HG03060 (cell line): ENCODE data around the gene RNF212.

Source experiments
- ATAC-seq: cut with Tn5 transposase; IDR thresholded peaks from one replicate; pipeline ENCODE4 v1.9.1; 2021; ENCODE audit warnings: low read depth, moderate number of reproducible peaks; ENCODE audit not compliant: unreplicated experiment

Gene RNF212

DNA sequence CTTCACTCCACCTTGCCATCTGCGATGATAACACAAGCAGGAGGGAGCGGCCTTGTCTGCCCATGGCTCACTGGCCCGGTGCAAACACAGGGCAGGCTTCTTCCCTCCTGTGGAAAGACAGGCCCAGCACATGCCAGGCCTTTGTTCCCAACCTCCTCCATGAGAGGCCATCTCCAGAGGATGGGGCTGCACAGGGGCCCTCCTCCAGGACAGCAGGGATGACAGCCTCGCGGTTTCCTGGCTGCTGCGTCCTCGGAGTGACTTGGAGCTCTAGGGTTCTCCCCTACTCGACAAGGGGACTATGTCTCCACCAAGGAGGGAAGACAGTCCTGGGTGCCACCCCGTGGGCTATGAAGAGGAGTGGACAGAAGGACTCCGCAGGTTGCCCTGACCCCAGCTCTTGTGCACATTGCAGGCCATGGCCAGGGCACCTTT is 21.8 kb downstream of the RNF212 start:
- no peak for ATAC-seq

DNA sequence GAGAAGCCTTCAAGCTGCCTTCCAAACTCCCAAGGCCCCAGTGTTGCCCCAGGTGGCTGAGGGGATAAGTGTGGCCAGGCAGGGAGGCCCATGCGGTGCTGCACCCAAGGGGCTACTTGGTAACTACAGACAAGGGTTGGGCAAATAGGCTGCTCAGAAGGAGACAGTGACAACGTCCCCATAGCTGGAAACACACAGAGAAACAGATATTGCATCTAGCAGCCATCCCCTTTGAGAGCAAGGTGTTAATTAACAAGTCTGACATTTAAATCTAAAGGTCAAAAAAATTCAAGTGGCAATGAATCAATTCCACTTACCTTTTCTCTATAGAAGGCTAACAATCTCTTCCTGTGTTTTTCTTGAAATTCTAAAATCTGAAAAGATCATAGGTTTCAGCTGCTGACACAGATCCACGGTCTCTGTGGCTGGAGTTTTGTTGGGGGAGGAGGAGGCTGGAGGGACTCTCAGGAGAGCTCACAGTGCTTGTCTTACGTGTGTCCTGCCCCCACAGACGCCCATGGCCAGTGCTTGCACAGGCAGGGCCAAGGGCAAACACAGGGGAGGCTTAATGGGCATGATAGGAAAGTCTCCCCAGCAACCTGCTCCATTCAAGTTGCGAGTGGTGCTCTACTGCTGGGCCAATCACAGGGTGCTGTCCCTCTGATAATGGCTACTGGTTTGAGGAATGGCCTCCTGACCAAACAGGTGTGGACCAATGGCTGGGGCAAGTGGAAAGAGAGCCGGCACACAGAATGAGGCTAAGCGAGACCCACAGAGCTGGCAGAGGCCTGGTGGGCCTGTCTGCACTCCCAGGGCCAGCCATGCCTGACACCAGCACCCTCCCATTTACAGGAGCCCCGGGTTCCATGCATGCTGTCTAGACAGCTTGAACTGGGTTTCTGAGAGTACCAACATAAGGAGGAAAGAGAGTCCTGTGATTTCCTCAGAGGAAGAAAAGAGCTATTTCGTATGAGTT is 22.6 kb downstream of the RNF212 start:
- no peak for ATAC-seq

DNA sequence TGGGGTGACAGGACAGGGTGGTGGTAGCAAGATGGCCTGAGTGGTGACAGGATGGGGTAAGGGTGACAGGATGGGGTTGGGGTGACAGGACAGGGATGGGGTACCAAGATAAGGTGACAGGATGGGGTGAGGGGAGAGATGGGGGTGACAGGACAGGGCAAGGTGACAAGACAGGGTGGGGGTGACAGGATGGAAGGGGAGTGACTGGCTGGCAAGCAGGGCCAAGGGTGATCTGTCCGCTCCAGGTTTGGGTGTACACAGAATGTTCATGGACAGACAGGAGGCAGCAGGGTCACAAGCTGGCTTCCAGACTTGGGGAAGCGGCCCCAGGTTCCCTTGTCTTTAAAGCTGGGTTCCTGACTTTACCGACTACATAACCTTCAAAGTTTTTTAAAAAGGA is 23.3 kb downstream of the RNF212 start:
- ATAC-seq: no peak

DNA sequence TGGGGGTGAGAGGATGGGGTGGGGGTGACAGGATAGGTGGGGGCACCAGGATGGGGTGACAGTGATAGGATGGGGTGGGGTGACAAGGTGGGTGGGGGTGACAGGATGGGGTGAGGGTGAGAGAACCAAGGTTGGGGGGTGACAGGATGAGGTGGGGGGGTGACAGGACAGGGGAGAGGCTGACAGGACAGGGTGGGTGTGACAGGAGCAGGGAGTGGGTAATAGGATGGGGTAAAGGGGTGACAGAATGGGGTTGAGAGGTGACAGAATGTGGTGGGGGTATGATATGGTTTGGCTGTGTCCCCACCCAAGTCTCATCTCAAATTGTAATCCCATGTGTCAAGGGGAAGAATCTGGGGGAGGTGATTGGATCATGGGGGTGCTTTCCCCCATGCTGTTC is 26.0 kb downstream of the RNF212 start:
- ATAC-seq: no peak

DNA sequence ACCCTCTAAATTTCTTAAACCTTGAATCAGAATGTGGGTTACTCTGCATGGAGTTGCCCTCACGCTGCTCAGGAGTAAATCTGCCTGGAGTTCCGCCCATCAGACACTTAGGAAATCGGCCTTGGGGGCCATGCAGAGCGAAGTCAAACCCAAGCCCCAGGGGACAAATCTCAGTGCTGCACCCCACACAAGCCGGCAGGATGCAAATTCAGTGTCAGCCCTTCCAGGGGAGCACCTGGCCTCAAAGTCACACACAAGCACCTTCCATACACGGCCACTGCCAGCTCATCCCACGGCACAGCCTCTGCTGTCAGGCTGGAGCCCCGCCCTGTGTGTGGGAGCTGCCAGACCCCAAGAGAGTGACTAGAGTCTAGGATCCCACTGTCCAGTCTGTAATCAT is 27.4 kb downstream of the RNF212 start:
- no peak for ATAC-seq

DNA sequence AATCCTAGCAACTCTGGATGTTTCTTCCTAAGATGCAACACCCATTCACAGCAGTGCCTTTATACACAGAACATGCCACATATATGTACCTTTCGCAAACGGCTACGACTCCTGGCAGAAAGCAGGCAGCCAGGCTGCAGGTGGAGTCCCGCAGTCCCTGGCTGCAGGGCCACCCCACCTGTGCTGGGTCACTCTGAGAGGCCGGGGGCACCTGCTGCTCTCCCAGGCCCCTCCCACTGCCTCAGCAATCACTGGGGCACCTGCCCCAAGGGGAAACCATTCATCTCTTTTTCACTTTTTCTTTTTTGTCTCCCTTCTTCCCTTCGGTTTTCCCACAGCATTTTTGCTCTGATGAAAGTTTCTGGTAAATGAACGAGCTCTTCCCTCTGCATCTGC is 28.0 kb downstream of the RNF212 start:
- no peak for ATAC-seq

DNA sequence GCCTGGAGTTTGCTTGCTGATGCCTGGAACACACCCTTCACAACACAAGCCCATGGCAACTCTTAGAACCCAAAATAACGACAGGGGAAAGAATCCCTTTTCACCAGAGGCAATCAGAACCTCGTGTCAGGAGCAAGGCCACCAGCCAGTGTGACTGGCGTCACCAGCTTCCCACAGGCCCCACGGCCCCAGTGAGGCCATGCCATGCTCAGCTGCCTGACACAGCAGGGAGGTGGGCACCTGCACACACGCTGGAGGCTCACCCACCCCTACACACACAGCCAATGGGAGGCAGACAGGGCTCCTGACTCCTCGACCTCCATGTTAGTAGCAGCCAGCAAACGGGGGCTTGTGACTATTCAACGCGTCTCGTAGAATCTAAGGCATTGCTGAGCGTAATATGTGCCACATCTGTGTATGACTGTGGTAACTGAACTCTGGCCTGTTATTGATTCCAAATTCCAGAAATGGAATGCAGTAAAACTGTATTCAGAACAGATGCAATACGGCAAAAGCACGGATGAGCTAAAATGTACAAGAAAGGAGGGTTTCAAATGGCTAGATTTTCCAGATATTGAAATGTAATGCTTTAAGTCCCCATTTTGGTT is 28.5 kb downstream of the RNF212 start:
- no peak for ATAC-seq

DNA sequence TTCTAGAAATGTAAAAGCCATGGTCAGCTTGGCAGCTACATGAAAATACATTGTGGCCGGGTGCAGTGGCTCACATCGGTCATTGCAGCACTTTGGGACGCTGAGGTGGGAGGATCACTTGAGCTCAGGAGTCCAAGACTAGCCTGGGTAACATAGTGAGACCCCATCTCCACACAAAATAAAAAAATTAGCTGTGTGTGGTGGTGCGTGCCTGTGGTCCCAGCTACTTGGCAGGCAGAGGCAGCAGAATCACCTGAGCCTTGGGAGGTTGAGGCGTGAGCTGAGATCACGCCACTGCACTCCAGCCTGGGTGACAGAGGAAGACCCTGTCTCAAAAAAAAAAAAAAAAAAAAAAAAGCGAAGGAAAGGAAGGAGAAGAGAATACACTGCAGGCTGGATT is 29.0 kb downstream of the RNF212 start:
- ATAC-seq: no peak

DNA sequence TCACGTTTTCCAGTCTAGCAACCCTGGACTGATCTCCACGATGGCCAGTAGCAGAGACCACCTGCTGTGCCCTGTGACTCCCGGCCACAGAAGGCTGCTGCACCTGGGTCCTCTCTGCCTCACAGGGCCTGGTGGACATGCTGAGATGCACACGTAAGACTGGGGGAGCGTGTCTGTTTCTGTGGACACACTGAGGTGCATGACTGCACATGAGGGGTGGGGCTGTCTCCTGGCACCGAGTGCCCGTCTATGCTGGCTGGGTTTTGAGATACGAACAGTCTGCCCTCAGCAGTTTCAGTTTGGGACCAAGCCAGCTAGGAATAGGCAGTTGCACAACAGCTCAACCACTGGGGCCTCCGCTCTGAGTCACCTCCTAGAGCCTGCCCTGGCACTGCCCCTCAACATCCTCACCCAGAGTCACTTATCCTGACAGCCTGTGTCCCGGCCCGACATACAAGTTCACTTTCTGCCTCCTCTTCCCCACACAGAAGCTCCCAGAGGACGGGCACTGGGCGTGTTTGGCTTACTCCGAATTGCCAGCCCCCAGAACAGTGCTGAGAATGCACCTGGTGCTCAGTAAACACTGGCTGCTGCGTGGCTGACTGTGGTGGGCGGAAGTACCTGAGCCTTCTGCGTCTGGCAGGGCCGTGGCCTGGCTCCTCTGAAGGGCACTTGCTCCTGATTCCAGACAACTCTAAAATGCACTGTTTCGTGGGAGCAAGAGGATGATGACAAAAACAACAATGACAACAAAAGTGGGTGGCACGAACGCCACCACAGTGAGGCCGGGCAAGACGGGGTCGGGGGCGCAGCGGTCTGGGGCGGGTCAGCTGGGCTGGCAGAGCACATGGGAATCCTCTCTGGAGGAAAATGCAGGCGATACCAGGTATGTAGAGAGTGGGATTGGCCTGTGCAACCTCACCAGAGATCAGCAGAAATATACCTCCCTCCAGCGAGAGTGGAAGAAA is 30.9 kb downstream of the RNF212 start:
- no peak for ATAC-seq

DNA sequence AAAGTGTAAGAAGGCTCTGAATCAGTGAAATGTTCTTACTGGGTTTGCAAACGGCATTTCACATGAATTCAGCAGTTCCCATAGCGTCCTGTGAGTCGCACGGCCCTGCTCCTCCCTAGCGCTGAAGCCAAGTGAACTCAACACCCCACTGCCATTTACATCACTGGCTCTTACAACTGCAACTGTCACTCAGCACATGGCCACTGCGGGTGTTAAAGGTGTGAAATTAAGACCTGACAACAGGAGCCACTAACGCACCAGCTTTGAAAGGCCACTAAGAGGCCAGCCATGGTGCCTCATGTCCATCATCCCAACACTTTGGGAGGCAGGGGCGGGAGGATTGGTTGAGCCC is 31.7 kb downstream of the RNF212 start:
- ATAC-seq: no peak

DNA sequence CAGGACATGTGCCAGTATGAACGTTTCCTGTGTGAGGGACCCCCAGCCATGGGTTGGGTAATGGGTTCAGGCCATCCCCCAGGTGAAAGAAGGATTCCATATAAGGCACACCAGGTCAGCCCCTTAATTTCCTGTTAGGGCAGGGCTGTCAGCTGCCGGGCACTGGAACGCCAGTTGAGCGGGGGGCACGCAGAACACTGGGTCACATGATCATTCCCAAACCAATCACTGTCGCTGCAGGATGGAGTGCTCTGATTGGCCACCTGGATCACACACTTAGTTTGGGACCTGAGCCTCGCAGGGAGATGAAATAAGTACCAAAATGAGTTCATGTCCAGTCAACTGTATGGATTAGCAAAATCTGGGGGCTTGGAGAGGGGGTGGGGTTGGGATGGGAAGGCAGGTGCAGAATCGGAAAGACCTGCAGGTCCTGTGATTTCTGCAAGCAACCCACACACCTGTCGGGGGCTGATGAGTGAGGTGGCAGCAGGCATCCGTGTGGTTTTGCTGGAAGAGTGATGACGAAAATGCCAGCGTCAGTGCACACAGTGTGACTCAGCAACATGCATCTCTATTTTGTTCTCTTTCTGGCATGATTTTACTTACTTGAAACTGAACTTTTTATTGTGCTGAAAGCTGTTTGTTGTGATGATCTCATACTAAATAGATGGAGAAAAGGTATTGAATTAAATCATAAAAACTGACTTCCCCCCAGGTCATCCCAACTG is 32.2 kb downstream of the RNF212 start:
- no peak for ATAC-seq

DNA sequence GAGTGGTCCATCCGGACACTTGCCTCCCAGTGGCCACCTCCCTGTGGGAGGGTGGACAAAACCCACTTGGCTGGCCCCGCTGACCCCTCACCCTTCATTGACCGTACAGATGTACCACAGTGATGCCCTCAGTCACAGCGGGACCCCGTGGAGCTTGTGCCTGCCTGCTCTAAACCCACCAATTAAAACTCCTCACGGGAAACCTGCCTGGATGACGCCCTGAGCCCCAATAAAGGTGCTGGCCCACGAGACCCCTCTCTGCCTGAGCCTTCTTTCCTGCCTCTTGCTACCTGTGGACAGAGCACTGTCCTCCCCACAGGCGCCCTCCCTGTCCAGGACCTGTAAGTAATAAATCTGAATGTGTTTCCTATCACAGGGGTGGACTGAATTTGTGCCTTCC is 32.9 kb downstream of the RNF212 start:
- ATAC-seq: no peak

DNA sequence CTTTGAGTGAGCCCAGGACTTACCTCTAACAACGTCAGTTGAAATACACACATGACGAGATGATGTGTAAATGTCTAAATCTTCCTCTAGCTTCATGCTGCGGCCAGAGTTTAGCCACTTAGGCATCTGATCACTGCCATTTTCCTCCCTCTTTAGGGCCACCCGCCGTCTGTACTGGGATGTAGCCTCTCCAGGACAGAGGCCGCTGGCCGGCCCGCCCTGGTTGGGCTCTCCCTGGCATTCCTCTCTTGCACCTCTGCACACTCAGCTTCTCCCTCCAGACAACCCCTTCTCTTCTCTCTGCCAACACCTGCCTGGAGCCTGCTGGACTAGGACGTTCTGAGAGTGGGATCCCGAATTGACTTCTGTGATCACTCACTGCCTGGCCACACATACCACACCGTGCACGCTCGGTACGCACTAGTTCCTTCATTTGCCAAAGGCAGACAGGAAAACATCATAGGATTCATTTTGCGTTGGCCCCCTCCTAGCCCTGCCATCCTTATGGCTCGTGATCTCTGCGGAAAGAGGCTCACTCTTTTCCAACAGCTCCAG is 33.6 kb downstream of the RNF212 start:
- ATAC-seq: no peak

DNA sequence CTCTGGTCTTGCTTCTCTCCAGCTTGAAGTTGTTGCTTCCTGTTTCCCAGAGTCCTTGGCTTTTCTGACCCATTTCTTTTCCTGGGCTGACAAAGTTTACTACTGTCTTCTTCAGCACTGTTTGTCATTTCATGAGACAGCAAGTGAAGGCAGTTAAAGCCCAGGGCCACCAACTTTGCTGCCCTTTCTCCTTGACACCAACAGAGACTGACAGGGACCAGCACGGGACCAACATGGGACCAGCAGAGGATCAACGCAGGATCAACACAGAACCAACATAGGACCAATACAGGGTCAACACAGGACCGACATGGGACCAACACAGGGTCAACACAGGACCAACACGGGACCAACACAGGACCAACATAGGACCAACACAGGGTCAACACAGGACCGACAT is 34.9 kb downstream of the RNF212 start:
- no peak for ATAC-seq

DNA sequence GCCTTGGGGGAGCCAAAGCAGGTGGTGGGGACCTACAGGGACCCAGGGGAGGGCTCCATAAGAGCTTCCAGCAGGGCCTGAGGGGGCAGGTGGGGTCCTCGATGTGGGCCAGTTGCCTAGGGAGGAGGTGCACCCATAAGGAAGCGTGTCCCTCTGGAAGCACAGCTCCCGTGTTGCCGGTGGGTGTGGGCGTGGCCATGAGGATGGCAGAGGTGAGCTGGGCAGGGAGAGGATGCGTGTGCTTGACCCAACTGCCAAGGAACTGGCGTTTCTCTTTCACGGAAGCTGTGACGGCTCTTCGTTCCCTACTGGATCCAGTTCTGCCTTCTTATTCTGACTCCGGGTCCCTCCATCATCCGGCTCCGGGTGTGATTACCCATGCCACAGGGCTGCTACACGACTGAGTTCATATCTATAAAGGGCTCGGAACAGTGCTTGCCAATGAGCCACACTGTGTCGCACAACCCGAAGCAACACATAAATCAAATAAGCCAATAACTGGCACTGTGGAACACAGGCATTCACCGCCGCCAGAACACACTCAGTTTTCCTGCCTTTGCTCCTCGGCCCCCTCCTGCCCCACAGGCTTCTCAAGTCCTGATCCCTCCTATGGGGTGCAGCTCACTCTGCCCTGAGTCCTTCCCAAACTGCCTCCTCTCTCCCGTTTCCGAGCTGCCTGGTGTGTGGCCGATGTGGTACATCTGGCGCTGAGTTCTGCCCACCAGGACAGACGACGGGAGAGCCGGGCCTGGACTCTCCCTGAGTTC is 35.5 kb downstream of the RNF212 start:
- no peak for ATAC-seq

DNA sequence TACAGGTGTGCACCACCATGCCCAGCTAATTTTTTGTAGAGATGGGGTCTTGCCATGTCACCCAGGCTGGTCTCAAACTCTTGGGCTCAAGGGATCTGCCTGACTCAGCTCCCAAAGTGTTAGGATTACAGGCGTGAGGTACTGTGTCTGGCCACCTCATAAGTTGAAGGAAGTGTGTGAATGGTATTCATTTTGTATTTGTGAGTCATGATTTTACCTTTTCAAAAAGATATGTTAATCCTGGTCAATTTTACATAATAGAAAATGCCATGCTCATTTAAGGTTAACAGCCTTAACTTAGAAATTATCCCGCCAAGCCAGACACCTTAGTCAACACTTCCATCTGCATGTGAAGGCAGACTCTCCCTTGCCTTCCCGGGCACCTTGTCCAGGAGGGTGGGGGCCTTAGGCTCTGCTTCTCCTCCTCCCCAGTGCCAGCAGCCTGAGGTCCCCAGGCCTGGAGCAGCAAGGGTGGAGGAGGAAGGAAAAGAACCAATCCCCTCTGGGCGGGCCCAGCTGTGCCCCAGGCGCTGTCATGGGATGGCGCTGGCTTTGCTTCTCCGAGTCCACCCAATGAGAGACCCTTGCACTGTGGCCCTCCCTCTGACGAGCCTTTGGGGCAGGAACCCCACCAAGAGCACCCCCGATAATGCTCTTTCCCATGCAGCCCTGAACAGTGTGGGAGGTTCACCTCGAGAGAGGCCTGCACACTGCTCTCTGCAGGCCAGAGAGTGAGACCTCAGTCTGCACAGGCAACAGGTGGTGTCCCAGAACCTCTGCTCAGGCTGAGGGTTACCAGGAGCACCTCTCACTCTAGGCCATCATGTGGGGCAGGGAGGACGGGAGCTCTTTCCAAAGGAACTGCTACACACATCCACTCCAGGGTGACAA is 37.3 kb downstream of the RNF212 start:
- no peak for ATAC-seq

DNA sequence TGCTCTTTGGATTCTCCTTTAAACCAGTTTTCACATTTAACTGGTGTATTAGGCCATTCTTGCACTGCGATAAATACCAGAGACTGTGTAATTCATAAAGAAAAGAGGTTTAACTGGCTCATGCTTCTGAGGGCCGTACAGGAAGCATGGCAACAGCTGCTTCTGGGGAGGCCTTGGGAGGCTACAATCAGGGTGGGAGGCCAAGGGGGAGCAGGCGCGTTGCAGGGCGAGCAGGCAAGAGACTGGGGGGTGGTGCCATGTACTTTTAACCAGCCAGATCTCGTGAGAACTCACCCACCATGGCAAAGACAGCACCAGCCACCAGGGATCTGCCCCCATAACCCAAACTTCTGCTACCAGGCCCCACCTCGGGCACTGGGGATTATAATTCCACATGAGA is 38.1 kb downstream of the RNF212 start:
- ATAC-seq: no peak

DNA sequence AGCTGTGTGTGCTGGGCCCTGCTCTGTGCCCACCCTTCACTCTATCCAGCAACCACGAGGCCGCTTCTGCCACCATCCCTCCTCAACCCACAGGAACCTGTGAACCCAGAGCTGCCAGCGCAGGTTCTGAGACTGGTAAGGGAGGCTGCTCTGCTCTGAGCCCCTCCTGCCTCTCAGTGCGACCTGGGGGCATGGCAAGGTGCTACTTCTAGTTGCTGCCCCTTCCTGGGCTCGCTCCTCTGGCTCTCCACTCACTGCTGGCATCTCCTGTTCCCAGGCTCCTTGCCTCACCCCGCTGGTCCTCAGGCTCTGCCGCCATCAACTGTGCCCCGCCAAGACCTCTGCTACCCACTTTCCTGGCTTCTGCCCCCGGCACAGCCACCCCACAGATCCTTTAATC is 39.3 kb downstream of the RNF212 start:
- ATAC-seq: no peak
